HEK293 (cell line): ENCODE data around the gene KYAT1.
"Not testable (repeated sequence)": the region's sequence is repeated elsewhere in the genome, so short reads cannot be mapped to it uniquely, and the experiment has no call there.

Source experiments
- BCL11A ChIP-seq: fragments of 450-650 bp; formaldehyde crosslinking; IDR thresholded peaks from 2 replicates; pipeline ENCODE4 v1.5.1; 2016; ENCODE audit warnings: low read depth, missing biosample characterization, missing genetic modification characterization
- IKZF3 ChIP-seq: fragments of 450-650 bp; IDR thresholded peaks from 2 replicates; pipeline ENCODE4 v1.5.0; 2018; ENCODE audit warnings: missing biosample characterization, mild to moderate bottlenecking, missing genetic modification characterization, moderate library complexity
- SALL2 ChIP-seq: fragments of 450-650 bp; formaldehyde crosslinking; IDR thresholded peaks from 2 replicates; pipeline ENCODE4 v1.5.0; 2017; ENCODE audit warnings: missing biosample characterization, mild to moderate bottlenecking, missing genetic modification characterization, borderline replicate concordance
- ZBTB7A ChIP-seq: fragments of 450-650 bp; formaldehyde crosslinking; IDR thresholded peaks from 2 replicates; pipeline ENCODE4 v1.5.1; 2016; ENCODE audit warnings: low read depth, missing biosample characterization, missing genetic modification characterization
- ZFHX2 ChIP-seq: fragments of 450-650 bp; formaldehyde crosslinking; conservative IDR thresholded peaks from 2 replicates; pipeline ENCODE4 v1.5.1; 2016; ENCODE audit warnings: missing biosample characterization, missing genetic modification characterization
- ZNF510 ChIP-seq: fragments of 450-650 bp; formaldehyde crosslinking; IDR thresholded peaks from 2 replicates; pipeline ENCODE4 v1.5.1; 2018; ENCODE audit warnings: mild to moderate bottlenecking, missing genetic modification characterization, missing biosample characterization; ENCODE audit not compliant: insufficient replicate concordance
- ZNF707 ChIP-seq: fragments of 450-650 bp; formaldehyde crosslinking; IDR thresholded peaks from 2 replicates; pipeline ENCODE4 v1.5.1; 2016; ENCODE audit warnings: missing biosample characterization, missing genetic modification characterization
- TF ChIP-seq, protein P1 (sequence below): fragments of 450-650 bp; formaldehyde crosslinking; IDR thresholded peaks from 2 replicates; pipeline ENCODE4 v1.5.1; 2016; ENCODE audit warnings: missing biosample characterization, missing genetic modification characterization
- TF ChIP-seq, protein P2 (sequence below): fragments of 450-650 bp; formaldehyde crosslinking; IDR thresholded peaks from 2 replicates; pipeline ENCODE4 v1.5.0; 2017; ENCODE audit warnings: missing biosample characterization, missing genetic modification characterization, borderline replicate concordance
- TF ChIP-seq, protein P3 (sequence below): fragments of 450-650 bp; formaldehyde crosslinking; IDR thresholded peaks from 2 replicates; pipeline ENCODE4 v1.5.1; 2016; ENCODE audit warnings: missing biosample characterization, missing genetic modification characterization
- TF ChIP-seq, protein P4 (sequence below): fragments of 450-650 bp; formaldehyde crosslinking; IDR thresholded peaks from 2 replicates; pipeline ENCODE4 v1.5.1; 2017; ENCODE audit warnings: missing biosample characterization, mild to moderate bottlenecking, missing genetic modification characterization, moderate library complexity
- TF ChIP-seq, protein P5 (sequence below): IDR thresholded peaks from 2 replicates; pipeline ENCODE4 v1.6.1; 2011; ENCODE audit warnings: mild to moderate bottlenecking, low read depth, low read length, borderline replicate concordance

DNA sequence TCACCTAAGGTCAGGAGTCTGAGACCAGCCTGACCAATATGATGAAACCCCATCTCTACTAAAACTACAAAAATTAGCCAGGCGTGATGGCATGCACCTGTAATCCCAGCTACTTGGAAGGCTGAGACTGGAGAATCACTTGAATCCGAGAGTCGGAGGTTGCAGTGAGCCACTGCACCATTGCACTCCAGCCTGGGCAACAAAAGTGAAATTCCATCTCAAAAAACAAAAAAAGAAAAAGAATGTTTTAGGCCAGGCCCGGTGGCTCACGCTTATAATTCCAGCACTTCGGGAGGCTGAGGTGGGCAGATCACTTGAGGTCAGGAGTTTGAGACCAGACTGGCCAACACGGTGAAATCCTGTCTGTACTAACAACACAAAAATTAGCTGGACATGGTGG, 23.3 kb downstream of the KYAT1 start:
- TF ChIP-seq, protein P1, sequence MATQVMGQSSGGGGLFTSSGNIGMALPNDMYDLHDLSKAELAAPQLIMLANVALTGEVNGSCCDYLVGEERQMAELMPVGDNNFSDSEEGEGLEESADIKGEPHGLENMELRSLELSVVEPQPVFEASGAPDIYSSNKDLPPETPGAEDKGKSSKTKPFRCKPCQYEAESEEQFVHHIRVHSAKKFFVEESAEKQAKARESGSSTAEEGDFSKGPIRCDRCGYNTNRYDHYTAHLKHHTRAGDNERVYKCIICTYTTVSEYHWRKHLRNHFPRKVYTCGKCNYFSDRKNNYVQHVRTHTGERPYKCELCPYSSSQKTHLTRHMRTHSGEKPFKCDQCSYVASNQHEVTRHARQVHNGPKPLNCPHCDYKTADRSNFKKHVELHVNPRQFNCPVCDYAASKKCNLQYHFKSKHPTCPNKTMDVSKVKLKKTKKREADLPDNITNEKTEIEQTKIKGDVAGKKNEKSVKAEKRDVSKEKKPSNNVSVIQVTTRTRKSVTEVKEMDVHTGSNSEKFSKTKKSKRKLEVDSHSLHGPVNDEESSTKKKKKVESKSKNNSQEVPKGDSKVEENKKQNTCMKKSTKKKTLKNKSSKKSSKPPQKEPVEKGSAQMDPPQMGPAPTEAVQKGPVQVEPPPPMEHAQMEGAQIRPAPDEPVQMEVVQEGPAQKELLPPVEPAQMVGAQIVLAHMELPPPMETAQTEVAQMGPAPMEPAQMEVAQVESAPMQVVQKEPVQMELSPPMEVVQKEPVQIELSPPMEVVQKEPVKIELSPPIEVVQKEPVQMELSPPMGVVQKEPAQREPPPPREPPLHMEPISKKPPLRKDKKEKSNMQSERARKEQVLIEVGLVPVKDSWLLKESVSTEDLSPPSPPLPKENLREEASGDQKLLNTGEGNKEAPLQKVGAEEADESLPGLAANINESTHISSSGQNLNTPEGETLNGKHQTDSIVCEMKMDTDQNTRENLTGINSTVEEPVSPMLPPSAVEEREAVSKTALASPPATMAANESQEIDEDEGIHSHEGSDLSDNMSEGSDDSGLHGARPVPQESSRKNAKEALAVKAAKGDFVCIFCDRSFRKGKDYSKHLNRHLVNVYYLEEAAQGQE (tag by site-specific recombination): not testable (repeated sequence)
- not testable (repeated sequence) for TF ChIP-seq ZBTB7A; ZNF510 (tag by site-specific recombination); BCL11A (tag by site-specific recombination); ZFHX2 (tag by site-specific recombination); ZNF707 (tag by site-specific recombination); IKZF3; SALL2
- TF ChIP-seq, protein P2, sequence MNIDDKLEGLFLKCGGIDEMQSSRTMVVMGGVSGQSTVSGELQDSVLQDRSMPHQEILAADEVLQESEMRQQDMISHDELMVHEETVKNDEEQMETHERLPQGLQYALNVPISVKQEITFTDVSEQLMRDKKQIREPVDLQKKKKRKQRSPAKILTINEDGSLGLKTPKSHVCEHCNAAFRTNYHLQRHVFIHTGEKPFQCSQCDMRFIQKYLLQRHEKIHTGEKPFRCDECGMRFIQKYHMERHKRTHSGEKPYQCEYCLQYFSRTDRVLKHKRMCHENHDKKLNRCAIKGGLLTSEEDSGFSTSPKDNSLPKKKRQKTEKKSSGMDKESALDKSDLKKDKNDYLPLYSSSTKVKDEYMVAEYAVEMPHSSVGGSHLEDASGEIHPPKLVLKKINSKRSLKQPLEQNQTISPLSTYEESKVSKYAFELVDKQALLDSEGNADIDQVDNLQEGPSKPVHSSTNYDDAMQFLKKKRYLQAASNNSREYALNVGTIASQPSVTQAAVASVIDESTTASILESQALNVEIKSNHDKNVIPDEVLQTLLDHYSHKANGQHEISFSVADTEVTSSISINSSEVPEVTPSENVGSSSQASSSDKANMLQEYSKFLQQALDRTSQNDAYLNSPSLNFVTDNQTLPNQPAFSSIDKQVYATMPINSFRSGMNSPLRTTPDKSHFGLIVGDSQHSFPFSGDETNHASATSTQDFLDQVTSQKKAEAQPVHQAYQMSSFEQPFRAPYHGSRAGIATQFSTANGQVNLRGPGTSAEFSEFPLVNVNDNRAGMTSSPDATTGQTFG (tag by site-specific recombination): not testable (repeated sequence)
- TF ChIP-seq, protein P3, sequence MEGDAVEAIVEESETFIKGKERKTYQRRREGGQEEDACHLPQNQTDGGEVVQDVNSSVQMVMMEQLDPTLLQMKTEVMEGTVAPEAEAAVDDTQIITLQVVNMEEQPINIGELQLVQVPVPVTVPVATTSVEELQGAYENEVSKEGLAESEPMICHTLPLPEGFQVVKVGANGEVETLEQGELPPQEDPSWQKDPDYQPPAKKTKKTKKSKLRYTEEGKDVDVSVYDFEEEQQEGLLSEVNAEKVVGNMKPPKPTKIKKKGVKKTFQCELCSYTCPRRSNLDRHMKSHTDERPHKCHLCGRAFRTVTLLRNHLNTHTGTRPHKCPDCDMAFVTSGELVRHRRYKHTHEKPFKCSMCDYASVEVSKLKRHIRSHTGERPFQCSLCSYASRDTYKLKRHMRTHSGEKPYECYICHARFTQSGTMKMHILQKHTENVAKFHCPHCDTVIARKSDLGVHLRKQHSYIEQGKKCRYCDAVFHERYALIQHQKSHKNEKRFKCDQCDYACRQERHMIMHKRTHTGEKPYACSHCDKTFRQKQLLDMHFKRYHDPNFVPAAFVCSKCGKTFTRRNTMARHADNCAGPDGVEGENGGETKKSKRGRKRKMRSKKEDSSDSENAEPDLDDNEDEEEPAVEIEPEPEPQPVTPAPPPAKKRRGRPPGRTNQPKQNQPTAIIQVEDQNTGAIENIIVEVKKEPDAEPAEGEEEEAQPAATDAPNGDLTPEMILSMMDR (tag by site-specific recombination): not testable (repeated sequence)
- TF ChIP-seq, protein P4, sequence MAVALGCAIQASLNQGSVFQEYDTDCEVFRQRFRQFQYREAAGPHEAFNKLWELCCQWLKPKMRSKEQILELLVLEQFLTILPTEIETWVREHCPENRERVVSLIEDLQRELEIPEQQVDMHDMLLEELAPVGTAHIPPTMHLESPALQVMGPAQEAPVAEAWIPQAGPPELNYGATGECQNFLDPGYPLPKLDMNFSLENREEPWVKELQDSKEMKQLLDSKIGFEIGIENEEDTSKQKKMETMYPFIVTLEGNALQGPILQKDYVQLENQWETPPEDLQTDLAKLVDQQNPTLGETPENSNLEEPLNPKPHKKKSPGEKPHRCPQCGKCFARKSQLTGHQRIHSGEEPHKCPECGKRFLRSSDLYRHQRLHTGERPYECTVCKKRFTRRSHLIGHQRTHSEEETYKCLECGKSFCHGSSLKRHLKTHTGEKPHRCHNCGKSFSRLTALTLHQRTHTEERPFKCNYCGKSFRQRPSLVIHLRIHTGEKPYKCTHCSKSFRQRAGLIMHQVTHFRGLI (tag by site-specific recombination): not testable (repeated sequence)
- TF ChIP-seq, protein P5, sequence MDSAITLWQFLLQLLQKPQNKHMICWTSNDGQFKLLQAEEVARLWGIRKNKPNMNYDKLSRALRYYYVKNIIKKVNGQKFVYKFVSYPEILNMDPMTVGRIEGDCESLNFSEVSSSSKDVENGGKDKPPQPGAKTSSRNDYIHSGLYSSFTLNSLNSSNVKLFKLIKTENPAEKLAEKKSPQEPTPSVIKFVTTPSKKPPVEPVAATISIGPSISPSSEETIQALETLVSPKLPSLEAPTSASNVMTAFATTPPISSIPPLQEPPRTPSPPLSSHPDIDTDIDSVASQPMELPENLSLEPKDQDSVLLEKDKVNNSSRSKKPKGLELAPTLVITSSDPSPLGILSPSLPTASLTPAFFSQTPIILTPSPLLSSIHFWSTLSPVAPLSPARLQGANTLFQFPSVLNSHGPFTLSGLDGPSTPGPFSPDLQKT: not testable (repeated sequence)
